ENCODE data around the gene TLK1.

- TF ChIP-seq, protein P1, sequence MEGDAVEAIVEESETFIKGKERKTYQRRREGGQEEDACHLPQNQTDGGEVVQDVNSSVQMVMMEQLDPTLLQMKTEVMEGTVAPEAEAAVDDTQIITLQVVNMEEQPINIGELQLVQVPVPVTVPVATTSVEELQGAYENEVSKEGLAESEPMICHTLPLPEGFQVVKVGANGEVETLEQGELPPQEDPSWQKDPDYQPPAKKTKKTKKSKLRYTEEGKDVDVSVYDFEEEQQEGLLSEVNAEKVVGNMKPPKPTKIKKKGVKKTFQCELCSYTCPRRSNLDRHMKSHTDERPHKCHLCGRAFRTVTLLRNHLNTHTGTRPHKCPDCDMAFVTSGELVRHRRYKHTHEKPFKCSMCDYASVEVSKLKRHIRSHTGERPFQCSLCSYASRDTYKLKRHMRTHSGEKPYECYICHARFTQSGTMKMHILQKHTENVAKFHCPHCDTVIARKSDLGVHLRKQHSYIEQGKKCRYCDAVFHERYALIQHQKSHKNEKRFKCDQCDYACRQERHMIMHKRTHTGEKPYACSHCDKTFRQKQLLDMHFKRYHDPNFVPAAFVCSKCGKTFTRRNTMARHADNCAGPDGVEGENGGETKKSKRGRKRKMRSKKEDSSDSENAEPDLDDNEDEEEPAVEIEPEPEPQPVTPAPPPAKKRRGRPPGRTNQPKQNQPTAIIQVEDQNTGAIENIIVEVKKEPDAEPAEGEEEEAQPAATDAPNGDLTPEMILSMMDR (IDR thresholded peaks at IDR 0.05): no peak
- TF ChIP-seq POLR2A (IDR thresholded peaks at IDR 0.05): no peak
Observed at GRCh38 chr2:171009386-171009785, 151.3 kb downstream of the TLK1 start.
